NCI-H526 (cell line): Measurements from ENCODE around the gene AFP.
"Not testable (repeated sequence)": the region's sequence is repeated elsewhere in the genome, so short reads cannot be mapped to it uniquely, and the experiment has no call there.

Source experiments
- DNase-seq, 2 experiments: peaks; one replicate each; lab custom pipeline; 2025; lab: John Stamatoyannopoulos, UW

AFP gene

DNA sequence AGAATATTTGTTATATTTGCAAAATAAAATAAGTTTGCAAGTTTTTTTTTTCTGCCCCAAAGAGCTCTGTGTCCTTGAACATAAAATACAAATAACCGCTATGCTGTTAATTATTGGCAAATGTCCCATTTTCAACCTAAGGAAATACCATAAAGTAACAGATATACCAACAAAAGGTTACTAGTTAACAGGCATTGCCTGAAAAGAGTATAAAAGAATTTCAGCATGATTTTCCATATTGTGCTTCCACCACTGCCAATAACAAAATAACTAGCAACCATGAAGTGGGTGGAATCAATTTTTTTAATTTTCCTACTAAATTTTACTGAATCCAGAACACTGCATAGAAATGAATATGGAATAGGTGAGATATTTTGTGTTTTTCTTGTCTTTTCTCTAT, at the start of gene AFP:
Gene AFP, plus strand, starts transcription at position 238 of the 400 bp plus-strand sequence. Its CDS starts 42 bp downstream, at position 280.
- no peak for DNase-seq

- DNase-seq: no peak
Observed at GRCh38 chr4:73387552-73387951, 48.5 kb upstream of the AFP start.

DNA sequence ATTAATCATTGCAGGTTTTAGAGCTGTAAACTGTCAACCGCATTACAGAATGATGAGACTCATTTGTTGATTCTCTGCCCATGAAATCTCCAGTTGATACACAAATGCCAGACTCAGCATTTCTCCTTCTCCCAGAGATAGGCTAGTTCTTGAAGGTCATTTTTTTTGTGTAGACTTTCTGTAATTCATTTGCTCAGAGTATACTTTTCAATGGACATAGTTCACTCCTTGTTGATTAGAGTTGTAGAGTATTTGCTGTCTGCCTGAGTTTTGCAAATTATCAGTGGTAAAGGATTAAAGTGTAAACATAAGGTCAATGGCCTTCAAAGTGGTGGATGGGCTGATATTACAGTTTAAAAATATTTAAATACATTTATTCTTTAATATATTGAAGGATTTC, 47.1 kb upstream of the AFP start:
- DNase-seq: no peak

- DNase-seq: not testable (repeated sequence)
Observed at GRCh38 chr4:73389663-73390062, 46.4 kb upstream of the AFP start.

DNA sequence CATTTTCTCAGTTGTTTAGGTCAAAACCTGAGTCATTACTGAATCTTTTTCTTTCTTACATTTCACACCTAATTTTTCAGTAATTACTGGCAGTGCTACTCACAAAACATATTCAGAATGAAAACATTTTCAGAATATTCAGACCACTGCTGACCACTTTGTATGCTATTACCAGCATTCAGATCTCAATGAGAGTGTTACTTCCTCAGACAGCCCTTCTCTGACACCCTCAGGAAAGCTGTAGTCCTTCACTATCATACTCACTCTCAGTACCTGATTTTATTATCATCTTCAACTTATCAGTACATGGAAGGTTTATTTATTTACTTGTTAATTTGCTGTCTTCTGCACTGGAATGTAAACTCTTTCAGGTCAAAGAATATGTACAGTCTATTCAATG, 44.2 kb upstream of the AFP start:
- DNase-seq: no peak

DNA sequence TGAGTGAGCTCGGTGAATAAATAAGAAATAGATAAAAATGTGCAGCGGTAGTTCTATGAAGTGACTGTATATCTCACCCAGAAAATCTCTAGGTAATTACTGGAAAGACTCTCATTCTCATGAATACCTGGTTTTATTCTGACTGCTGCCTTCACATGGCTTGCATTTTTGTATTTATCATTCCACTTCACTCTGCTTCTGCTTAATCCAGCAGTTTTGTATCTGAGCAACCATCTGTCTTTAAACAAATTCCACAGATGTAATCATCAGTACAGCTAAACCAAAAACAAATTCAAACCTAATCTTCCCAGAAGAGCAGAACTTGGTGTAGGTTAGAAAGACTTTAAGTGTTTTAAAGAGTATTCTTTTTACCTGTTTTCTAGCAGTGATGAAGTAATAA, 43.1 kb upstream of the AFP start:
- DNase-seq: no peak

DNA sequence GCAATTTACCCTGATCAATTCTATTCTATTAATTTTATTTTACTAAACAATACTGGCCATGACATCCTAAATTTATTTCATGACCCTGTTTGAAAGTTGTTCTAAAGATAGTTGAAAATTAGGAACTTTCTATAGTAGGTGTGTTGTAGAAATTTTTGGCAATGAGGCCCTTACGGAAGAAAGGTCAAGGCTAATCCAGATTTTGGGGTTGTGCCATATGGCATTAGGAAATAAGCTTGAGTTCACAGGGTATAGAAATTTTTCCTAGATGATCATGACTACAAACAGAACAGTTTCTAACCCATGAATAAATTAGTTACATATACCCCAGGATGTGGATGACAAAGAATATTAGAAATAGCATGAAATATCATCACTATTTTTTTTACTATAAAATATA, 39.7 kb upstream of the AFP start:
- DNase-seq: no peak

DNA sequence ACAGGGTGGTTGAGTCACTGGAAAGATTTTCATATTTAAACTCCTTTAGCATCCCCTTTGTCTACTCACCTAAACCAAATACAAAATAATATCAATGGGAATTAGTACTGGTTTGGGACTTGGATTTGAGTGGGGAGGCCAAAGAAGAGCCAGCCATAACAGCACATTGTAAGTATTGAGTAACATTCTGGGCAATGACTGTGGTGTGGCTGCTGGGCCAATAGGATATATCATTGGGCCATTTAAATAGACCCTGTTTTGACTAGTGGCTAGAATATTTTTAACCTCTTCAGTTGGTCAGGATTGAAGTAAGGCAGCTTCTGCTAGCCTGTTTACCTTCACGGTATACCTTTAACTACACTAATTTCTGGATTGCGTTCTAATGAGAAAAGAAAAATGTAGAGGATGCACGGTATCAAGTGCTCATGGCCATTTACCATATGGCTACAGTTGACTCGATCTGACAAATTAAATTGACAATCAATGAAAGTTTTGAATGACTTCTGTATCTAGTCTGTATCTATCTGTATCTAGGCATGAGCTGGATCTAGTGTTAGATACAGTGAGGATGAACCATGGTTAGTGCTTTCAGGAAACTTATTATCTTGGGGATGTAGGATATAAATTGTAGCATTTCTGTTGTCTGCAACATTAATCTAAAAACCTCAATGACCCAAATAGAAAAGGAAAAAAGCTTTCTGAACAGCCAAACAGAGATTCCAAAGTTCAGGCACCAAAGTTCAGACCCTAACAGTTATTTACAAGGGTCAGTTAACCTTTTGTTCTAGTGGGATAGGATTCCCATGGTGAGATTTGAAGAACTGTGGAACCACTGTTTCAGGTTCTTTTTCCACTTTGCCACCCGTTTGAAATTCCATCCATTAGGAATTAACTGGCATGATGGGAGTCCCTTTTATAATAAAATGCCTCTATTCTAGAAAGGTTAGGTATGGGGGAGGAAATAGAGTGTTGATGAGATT, 38.7 kb upstream of the AFP start:
- DNase-seq: no peak

- no peak for DNase-seq
Observed at GRCh38 chr4:73401412-73401811, 34.6 kb upstream of the AFP start.

- no peak for DNase-seq
Observed at GRCh38 chr4:73404042-73404441, 32.0 kb upstream of the AFP start, which contains the start of gene ALB. Gene ALB, plus strand, starts transcription at chr4:73404287. Its CDS starts 41 bp downstream, at chr4:73404328.

DNA sequence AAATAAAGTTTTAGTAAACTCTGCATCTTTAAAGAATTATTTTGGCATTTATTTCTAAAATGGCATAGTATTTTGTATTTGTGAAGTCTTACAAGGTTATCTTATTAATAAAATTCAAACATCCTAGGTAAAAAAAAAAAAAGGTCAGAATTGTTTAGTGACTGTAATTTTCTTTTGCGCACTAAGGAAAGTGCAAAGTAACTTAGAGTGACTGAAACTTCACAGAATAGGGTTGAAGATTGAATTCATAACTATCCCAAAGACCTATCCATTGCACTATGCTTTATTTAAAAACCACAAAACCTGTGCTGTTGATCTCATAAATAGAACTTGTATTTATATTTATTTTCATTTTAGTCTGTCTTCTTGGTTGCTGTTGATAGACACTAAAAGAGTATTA, 31.6 kb upstream of the AFP start:
- DNase-seq: no peak

GRCh38 chr4:73405138-73405537, 30.9 kb upstream of the AFP start:
- no peak for DNase-seq

GRCh38 chr4:73406548-73406875, 29.5 kb upstream of the AFP start:
- DNase-seq: no peak

DNA sequence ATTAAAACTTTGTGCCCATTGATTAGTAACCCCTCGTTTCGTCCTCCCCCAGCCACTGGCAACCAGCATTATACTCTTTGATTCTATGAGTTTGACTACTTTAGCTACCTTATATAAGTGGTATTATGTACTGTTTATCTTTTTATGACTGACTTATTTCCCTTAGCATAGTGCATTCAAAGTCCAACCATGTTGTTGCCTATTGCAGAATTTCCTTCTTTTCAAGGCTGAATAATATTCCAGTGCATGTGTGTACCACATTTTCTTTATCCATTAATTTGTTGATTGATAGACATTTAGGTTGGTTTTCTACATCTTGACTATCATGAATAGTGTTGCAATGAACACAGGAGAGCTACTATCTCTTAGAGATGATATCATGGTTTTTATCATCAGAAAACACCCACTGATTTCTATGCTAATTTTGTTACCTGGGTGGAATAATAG, 28.8 kb upstream of the AFP start:
- DNase-seq: no peak

GRCh38 chr4:73408181-73408867, 27.7 kb upstream of the AFP start:
- no peak for DNase-seq

DNA sequence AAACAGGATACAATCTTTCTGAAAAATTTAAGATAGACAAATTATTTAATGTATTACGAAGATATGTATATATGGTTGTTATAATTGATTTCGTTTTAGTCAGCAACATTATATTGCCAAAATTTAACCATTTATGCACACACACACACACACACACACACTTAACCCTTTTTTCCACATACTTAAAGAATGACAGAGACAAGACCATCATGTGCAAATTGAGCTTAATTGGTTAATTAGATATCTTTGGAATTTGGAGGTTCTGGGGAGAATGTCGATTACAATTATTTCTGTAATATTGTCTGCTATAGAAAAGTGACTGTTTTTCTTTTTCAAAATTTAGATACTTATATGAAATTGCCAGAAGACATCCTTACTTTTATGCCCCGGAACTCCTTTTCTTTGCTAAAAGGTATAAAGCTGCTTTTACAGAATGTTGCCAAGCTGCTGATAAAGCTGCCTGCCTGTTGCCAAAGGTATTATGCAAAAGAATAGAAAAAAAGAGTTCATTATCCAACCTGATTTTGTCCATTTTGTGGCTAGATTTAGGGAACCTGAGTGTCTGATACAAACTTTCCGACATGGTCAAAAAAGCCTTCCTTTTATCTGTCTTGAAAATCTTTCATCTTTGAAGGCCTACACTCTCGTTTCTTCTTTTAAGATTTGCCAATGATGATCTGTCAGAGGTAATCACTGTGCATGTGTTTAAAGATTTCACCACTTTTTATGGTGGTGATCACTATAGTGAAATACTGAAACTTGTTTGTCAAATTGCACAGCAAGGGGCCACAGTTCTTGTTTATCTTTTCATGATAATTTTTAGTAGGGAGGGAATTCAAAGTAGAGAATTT, 26.8 kb upstream of the AFP start:
- DNase-seq: no peak

DNA sequence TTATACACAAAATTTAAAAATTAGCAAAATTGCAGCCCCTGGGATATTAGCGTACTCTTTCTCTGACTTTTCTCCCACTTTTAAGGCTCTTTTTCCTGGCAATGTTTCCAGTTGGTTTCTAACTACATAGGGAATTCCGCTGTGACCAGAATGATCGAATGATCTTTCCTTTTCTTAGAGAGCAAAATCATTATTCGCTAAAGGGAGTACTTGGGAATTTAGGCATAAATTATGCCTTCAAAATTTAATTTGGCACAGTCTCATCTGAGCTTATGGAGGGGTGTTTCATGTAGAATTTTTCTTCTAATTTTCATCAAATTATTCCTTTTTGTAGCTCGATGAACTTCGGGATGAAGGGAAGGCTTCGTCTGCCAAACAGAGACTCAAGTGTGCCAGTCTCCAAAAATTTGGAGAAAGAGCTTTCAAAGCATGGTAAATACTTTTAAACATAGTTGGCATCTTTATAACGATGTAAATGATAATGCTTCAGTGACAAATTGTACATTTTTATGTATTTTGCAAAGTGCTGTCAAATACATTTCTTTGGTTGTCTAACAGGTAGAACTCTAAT, 26.0 kb upstream of the AFP start:
- no peak for DNase-seq

DNA sequence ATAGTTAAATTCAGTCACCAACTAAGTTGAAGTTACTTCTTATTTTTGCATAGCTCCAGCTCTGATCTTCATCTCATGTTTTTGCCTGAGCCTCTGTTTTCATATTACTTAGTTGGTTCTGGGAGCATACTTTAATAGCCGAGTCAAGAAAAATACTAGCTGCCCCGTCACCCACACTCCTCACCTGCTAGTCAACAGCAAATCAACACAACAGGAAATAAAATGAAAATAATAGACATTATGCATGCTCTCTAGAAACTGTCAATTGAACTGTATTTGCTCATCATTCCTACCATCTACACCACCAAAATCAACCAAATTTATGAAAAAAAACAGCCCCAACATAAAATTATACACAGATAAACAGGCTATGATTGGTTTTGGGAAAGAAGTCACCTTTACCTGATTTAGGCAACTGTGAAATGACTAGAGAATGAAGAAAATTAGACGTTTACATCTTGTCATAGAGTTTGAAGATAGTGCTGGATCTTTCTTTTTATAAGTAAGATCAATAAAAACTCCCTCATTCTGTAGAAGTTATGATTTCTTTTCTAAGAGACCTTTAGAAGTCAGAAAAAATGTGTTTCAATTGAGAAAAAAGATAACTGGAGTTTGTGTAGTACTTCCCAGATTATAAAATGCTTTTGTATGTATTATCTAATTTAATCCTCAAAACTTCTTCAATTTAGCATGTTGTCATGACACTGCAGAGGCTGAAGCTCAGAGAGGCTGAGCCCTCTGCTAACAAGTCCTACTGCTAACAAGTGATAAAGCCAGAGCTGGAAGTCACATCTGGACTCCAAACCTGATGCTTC, 24.9 kb upstream of the AFP start:
- no peak for DNase-seq

GRCh38 chr4:73411731-73412414, 24.1 kb upstream of the AFP start:
- DNase-seq: no peak

DNA sequence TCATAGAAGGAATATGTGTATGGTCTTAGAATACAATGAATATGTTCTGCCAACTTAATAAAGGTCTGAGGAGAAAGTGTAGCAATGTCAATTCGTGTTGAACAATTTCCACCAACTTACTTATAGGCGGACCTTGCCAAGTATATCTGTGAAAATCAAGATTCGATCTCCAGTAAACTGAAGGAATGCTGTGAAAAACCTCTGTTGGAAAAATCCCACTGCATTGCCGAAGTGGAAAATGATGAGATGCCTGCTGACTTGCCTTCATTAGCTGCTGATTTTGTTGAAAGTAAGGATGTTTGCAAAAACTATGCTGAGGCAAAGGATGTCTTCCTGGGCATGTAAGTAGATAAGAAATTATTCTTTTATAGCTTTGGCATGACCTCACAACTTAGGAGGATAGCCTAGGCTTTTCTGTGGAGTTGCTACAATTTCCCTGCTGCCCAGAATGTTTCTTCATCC, 22.7 kb upstream of the AFP start:
- DNase-seq: no peak
